ENCODE measurements around the gene NUP107.

NUP107 gene

DNA sequence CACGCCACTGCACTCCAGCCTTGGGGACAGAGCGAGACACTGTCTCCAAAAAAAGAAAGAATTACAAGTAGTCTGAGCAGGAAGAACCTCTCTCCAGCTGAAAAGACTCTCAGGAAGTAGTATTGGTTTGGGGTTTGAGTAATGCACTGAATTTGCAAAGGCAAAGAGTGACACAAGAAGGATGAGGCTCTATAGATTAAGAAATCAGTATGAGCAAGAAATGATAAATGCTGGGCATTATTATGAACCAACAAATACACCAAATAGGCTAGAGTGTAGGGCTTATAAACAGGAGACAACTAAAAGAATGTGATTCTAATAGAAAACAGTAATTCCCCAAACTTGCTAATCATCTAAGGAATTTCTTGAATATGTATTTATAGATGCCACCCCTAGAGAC is 56.6 kb downstream of the NUP107 start:
- DNase-seq = no peak

DNA sequence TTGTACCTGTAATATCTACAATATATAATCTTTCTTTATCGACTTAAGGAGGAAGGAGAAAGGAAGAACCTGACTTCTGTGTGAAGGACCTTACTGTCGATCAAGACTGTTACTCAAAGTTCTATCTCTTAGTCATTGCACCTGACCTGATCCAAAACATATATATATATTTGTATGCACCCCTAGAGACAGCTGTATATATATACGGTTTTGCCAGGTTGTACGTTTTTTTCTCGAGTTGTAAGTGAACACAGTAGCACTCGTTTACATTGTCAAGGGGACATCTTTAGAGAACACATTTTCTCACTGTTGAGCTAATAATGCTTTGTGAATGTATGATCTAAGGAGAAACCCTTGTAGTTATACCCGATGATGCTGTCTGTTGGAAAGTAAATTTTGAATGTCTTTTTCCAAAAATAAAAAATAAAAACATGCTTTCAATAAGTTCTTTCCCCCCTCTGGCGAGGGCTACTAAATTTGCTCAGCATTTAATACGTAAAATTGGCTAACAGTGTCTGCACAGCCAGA is 58.7 kb downstream of the NUP107 start:
- DNase-seq = no peak

DNA sequence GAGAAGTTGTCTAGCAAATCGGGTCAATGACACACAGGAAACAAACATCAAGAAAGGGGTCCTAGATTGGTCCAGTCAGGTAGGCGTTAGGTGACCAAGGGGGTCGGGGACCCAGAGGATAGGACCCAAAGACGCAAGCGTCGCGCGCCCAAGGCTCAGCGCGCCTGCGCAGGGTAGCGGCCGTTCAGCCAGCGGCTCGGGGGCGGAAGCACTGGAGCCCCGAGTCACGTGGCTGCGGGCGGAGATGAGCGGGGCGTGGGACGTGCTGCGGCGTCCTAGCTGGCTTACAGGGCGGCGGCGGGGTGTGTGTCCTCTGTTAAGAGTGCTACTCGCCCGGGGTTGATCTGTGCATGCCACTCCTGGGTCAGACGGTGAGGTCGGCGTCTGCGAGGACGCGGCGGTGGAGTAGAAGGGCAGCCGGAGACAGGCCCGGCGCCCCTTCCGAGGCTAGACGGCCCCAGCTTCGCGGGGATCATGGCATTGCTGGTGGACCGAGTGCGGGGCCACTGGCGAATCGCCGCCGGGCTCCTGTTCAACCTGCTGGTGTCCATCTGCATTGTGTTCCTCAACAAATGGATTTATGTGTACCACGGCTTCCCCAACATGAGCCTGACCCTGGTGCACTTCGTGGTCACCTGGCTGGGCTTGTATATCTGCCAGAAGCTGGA is 59.3 kb downstream of the NUP107 start, which contains the start of gene SLC35E3:
TSS of gene SLC35E3 (plus strand) at position 273 of the 668 bp plus-strand sequence. CDS start at position 475, 202 bp downstream.
- peak; percentile 68 to 79 for DNase-seq

DNA sequence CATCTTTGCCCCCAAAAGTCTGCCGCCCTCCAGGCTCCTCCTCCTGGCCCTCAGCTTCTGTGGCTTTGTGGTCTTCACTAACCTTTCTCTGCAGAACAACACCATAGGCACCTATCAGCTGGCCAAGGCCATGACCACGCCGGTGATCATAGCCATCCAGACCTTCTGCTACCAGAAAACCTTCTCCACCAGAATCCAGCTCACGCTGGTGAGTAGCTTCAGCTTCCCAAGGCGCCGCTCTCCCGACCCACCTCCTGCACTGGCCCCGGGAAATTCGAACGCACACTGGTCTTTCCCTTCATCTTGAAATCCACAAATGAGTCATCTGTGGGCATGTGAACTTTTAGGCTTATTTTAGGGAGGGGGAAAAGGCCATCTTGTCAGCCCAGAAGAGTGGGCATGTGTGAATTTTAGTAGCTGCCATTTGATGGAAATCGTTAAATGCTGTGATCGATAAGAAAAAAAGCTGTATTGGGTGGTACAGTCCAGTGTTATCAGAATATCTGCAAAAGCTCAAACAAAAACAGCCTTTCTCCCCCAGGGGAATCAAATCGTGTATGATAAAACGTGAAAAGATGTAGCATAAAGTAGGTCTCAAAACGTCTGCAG is 59.9 kb downstream of the NUP107 start:
- peak in 1 of 2 experiments; percentile 11 for DNase-seq

DNA sequence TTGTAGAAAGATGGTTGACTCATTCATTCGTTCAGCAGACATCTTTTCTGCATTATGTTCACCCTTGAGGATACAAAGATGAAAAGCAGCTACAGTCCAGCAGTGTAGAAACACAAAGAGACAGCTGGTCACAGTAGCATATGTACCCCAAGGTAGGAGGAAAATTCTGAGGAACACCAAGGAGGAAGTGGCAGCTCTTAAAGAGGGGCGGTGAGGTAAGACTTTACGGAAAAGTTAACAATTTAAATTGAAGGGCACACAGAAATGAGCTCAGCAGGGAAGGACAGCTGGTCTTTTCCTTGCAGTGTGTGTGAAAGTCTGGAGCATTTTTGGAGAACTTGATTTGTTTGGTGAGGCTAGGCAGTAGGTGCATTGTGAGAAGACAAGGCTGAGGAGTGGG is 62.7 kb downstream of the NUP107 start:
- DNase-seq = no peak

DNA sequence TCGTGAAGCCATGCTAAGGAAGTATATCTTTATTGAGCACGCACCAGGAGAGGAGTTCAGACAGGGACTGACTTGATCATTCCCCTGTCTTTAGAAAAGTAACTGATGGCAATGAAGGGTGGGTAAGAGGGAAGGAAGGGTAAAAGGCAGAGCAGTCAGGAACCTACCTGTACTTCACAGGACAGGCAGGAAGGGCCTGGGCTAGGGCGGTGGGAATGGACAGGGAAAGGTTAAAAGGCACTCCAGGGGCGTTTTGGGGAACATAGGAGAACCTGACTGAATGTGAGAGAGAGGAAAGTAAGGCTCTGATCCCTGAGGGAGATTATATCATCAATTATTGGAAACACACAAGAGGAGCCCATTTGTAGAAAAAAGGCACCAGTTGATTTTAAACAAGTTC is 63.1 kb downstream of the NUP107 start:
- DNase-seq = no peak

DNA sequence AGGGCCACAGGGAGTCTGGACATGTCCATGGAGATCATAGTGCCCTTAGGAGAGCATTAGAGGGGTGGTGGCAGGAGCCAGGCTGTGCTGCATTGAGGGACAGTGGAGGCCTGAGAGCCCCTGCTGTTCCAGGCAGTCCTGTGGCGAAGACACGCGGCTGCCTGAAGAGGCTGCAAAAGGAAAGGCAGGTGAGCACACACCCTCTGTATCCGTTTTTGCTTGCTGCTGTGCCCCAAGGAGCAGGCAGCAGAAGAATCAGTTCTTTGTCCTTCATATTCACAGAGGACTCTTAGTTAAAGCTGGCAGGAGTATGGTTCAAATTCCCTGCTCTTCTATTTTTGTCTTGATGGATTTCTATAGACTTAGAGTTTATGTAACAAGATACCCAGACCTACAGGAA is 63.7 kb downstream of the NUP107 start:
- no peak for DNase-seq

DNA sequence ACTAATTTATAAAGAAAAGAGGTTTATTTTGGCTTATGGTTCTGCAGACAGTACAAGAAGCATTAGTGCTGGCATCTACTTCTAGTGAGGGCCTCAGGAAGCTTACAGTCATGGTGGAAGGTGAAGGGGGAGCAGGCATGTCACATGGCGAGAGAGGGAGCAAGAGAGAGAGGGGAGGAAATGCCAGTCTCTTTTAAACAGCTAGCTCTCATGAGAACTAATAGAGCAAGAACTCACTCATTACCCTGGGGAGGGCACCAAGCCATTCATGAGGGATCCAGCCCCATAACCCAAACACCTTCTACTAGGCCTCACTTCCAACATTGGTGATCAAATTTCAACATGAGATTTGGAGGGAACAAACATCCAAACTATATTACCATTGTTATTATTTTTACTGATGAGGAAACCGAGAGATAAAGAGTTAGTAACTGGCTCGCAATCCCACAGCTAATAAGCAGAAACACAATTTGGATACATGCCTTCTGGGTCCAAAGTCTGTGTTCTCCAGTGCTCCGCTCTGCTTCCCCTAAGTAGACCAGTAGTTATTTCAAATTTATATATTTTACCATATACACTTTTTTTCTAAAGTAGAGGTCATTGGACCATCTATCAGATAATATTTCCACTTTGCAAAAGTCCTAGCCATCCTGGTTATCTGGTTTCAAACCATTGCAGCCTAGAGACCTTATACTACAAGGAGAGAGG is 68.9 kb downstream of the NUP107 start:
- DNase-seq = no peak

DNA sequence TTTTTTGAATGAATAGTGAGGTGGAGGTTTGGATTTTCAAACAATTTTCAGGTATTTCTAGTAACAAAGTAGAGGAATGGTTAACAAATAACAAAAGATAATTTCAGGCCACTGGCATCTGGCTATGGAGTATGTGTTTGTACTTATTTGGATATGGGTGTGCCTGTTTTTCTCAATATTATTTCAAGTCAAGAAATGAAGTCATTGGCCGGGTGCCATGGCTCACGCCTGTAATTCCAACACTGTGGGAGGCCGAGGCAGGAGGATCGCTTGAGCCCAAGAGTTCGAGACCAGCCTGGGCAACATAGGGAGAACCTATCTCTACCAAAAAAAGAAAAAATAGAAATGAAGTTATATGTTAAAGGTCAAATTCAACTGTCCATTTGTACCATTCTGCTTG is 73.1 kb downstream of the NUP107 start:
- no peak for DNase-seq

DNA sequence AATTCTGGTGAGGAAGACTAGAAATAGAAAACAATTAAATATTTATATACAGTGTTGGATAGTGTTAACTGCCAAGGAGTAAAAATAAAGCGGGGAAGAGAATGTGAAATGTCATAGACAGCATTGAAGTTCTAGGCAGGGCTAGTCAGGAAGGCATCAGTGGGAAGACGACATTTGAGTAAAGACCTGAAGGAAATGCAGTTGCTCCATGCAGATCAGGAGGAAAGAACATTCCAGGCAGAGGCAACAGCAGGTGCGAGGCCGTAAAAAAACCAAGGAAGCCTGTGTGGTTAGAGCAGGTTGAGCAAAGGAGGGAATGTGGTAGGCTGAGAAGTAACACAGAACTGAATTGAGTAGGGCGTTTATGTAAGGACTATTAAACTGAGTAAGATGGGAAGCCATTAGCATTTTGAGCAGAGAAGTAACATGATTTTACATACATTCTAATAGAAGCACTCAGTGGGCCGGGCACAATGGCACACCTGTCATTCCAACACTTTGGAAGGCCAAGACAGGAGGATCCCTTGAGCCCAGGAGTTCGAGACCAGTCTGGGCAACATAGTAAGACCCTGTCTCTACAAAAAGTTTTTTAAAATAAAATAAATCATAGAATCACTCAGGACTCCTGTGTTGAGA is 74.1 kb downstream of the NUP107 start:
- DNase-seq = no peak

DNA sequence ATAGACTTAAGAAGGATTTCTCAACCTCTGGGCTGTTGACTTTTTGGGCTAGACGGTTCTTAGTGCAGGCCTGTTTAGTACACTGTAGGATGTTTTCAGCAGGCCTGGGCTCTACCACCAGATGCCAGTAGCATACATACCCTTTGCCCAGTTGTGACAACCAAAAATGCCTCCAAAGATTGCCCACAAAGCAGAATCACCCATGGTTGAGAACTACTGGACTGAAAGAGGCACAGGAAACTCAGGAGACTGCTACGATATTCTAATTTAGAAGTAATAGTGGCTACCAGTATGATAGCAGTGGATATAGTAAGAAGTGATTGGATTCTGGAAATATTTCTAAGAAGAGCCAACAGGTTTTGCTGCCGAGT is 74.6 kb downstream of the NUP107 start:
- no peak for DNase-seq

DNA sequence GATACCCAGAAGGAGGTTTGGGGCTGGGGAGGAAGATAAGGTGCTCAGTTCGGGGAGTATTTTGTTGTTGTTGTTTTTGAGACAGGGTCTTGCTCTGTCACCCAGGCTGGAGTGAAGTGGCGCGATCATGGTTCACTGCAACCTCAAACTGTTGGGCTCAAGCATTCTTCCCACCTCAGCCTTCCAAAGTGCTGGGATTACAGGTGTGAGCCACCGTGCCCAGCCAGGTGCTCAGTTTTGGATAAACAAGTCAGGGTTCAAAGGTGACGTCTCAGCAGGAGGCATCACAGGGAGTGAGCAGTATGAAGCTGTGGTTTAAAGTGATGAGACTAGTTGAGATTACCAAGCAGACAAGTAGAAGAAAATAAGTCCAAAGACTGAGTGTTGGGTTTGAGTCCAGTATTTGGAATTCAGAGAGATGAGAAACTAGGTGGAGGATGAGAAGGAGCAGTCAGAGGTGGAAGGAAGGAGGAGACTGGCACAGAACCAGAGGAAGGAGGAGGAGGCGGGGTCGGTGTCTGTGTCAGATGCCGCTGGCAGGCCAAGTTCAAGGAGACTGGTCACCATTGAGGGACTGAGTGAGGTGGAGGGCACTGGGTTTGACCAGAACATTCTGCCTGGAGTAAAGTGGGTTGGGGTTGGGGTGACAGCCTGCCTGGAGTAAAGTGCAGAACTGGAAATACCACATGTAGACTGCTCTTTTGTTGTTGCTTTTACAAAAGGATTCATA is 75.3 kb downstream of the NUP107 start:
- no peak for DNase-seq

DNA sequence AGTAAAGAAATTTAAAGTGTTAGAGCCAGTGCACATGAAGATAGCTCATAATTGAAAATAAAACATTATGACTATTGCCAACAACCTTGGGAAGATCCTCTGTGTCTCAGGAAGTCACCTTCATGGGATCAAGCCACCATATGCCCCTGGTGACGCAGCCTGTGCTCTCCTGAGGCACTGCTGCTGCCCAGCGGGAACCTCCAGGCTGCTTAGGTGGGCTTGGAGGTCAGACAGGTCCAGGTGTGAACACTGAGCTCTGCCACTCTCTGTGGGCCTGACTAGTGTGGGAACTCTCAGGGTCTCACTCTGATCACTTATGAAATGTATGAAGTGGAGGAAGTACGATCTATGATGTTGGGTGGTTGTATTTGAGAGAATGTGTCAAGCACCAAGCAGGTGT is 75.9 kb downstream of the NUP107 start:
- DNase-seq = no peak

DNA sequence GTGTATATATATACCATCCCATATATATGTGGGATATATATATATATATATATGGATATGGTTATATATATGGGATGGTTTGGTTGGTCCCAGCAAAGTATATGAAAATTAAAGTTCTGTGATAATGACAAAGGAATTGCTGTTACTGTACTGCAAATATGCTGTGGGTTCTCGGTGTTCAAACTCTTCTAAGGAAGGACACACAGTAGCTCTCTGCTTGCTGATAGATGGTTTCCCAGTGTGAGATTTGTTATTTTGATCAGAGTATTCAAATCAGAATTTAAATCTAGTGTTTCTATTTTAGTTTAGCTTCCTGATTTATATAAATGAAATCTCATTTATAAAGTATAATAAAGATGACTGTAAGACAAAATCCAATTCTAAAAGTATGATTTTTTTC is 78.9 kb downstream of the NUP107 start:
- DNase-seq = no peak

DNA sequence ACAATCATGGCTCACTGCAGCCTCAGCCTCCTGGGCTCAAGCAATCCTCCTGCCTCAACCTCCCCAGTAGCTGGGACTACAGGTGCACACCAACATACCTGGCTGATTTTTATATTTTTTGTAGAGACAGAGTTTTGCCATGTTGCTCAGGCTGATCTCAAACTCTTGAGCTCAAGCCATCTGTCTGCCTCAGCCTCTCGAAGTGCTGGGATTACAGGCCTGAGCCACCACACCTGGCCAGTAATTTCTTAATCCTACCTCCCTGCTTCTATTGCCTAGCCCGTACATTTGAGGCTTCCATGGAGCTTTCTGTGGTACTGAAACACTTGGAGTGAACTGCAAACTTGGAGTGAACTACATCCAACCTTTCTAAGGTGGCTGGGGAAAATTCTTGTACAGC is 79.9 kb downstream of the NUP107 start:
- no peak for DNase-seq

DNA sequence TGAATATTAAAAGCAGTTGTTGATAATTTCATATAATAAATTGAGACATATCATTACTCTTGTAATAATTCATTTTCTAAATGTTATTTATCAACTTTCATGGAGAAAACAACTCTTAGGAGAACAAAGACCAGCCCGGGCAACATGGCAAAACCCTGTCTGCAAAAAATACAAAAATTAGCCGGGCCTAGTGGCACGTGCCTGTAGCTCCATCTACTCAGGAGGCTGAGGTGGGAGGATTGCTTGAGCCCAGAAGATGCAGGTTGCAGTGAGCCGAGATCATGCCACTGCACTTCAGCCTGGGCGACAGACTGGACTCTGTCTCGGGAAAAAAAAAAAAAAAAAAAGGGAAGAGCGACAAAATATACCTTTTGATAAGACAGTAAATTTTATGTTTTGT is 80.4 kb downstream of the NUP107 start:
- DNase-seq = no peak

DNA sequence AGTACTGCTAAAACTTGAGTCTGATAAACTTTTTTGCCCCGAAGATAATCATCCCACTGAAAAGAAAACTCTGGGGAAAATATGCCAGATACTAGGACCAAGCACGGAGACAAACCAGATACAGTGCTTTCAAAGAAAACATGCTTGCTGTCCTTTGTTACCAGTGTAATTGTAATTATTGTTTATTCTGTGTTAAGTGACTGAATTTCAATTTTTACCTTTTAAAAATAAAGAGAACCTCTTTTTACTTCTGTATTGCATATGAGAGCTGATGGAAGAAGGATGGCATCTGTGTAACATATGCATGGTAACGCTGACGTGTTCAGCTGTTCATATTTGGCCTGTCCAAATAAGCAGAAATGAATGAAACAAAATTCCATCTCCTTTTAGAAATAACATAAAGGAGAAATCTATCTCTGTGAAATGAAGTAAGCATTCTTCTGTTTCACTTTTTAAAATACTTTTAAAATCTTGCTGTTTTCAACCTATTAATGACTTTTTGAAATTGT is 81.7 kb downstream of the NUP107 start:
- no peak for DNase-seq

DNA sequence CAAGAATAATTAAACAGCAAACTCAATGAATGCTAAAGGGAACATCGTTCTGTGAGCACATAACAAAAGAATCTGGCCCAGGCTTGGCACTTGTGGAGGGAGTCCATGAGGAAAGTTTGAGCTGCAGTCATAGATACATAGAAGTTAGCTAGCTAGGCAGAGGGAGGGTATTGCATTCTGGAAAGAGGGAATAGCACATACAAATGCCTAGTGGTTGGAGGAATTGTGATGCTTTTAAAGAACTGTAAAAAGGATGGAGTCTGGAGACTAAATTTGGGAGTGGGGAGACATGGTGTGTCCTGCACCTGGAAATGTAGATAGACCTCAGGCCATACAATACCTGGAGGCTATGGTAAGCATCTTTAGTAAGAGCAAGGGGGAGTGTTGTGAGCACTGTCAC is 83.2 kb downstream of the NUP107 start:
- no peak for DNase-seq

DNA sequence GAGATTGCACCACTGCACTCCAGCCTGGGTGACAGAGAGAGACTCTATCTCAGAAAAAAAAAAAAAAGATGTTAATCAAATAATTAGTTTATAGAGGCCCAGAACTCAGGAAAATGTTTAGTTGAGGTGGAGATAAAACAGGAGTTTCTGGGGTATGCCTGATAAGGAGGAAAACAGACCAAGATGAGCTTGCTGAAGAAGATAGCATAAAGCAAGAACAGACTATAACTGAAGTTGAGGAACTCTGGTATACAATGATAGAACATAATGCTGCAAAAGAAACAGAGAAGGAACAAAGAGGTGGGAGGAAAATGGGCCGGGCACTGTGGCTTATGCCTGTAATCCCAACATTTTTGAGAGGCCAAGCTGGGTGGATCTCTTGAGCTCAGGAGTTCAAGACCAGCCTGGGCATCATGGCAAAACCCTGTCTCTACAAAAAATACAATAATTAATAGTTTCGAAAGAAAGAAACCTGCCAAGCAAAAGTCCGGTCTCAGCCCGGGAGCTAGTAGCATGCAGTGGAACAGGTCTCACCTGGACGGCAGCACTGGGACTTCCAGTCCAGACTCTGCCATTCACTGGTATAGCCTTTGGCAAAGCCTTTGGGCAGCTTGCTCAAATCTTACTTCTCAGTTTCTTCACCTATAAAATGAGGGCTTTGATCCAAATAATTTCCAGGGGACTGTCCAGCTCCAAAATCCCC is 84.6 kb downstream of the NUP107 start:
- DNase-seq = no peak

DNA sequence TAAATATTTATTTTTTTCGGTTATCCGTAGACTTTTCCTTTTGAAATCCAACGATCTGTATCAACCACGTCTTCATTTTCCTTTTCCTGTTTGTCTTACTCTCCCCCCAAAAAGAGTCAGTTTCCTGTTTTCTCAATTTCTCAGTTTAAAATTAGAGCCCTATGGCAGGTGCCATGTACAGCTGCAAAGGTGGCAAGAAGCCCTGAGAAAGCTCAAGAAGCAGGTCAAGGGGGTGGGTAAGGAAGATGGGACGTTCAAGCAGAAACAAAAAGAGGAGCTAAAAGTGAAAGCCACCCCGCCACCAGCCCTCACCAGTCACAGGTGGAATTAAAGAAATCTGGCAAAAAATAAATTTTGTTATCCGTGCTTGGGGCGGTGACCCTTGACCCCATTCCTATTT is 85.9 kb downstream of the NUP107 start:
- no peak for DNase-seq

DNA sequence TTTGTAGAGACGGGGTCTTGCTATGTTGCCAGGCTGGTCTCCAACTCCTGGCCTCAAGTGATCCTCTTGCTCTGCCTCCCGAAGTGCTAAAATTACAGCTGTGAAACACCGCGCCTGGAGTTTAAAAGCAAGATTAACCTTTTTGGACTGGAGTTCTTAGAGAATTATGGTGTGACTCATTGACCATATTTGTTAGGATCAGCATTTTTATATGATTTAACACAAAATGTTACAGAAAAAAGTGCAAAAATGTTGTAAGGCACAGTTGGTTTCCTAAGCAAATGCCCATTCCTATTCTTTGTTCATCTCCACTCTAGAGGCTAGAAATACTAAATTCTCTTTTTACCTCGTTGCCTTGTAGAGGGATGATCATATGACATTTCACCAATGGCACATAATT is 86.8 kb downstream of the NUP107 start:
- no peak for DNase-seq

DNA sequence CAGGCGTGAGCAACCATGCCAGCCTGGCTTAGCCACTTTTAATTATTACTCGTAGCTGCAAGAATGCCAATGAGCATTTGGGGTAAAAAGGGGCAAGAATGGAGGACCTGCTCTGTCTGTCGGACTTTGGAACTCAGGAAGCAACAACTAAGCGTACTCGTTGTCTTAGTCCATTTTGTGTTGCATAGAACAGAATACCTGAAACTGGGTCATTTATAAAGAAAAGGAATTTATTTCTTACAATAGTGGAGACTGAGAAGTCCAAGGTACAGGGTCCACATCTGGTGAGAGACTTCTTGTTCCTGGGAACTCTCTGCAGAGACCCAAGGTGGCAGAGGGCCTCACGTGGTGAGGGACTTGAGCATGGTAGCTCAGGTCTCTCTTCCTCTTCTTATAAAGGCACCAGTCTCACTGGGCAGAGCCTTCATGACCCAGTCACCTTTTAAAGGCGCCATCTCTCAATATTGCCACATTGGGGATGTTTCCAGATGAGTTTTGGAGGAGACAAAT is 88.4 kb downstream of the NUP107 start:
- no peak for DNase-seq
